ENCODE results near the gene CD300LB. TPM values are rescaled to one million over a fixed set of nuclear protein-coding genes. Genes with fewer than 3 reads are reported as not detected.

The CD300LB gene
- total RNA-seq, 1 donor from 2014 or later = 1.5 TPM

GRCh38 chr17:74516561-74517328 is 14.5 kb downstream of the CD300LB start:
- Histone ChIP-seq H3K36me3 (no peaks in the 10 kb centered on the region), H3K9me3 (no peaks in the 10 kb centered on the region), H3K4me3 (no peak overlapping the region), H3K27ac (no peak overlapping the region), H3K4me1 (no peaks in the 10 kb centered on the region), H3K27me3 (ENCODE audit: low read depth) (no peaks in the 10 kb centered on the region)
- intact Hi-C loops (cut with DNase I) = no loop called here
- no peak for TF ChIP-seq CTCF (IDR thresholded peaks at IDR 0.05)
- ATAC-seq (no peak), DNase-seq (no peak)

- DNase-seq (no peak), ATAC-seq (no peak)
- Histone ChIP-seq H3K36me3 (no peaks in the 10 kb centered on the region), H3K4me1 (no peaks in the 10 kb centered on the region), H3K4me3 (no peak overlapping the region), H3K9me3 (no peaks in the 10 kb centered on the region), H3K27me3 (ENCODE audit: low read depth) (no peaks in the 10 kb centered on the region), H3K27ac (no peak overlapping the region)
- intact Hi-C loops (cut with DNase I) = no loop called here
- no peak for TF ChIP-seq CTCF (IDR thresholded peaks at IDR 0.05)
Measured at GRCh38 chr17:74515941-74516340, 15.3 kb downstream of the CD300LB start.

GRCh38 chr17:74514632-74515334 is 16.5 kb downstream of the CD300LB start:
- no peak overlapping the region for H3K4me3 ChIP-seq
- no peaks in the 10 kb centered on the region for H3K27me3 ChIP-seq (ENCODE audit: low read depth)
- DNase-seq = no peak
- TF ChIP-seq CTCF (IDR thresholded peaks at IDR 0.05) = no peak
- H3K4me1 ChIP-seq = no peaks in the 10 kb centered on the region
- intact Hi-C loops (cut with DNase I) = no loop called here
- no peak for ATAC-seq
- H3K9me3 ChIP-seq = no peaks in the 10 kb centered on the region
- no peaks in the 10 kb centered on the region for H3K36me3 ChIP-seq
- no peak overlapping the region for H3K27ac ChIP-seq

GRCh38 chr17:74513987-74514631 is 17.2 kb downstream of the CD300LB start:
- Histone ChIP-seq H3K4me3 (no peak overlapping the region), H3K4me1 (no peaks in the 10 kb centered on the region), H3K27ac (no peak overlapping the region), H3K9me3 (no peaks in the 10 kb centered on the region), H3K36me3 (no peaks in the 10 kb centered on the region), H3K27me3 (ENCODE audit: low read depth) (no peaks in the 10 kb centered on the region)
- intact Hi-C loops (cut with DNase I) = no loop called here
- no peak for TF ChIP-seq CTCF (IDR thresholded peaks at IDR 0.05)
- no peak for ATAC-seq
- no peak for DNase-seq

- H3K4me3 ChIP-seq = no peak overlapping the region
- no peak for DNase-seq
- intact Hi-C loops (cut with DNase I) = no loop called here
- H3K4me1 ChIP-seq = no peaks in the 10 kb centered on the region
- no peaks in the 10 kb centered on the region for H3K9me3 ChIP-seq
- H3K36me3 ChIP-seq = no peaks in the 10 kb centered on the region
- peak; percentile 68 to 80 for ATAC-seq
- H3K27ac ChIP-seq = peak overlapping the region; percentile 56
- TF ChIP-seq CTCF (IDR thresholded peaks at IDR 0.05) = no peak
- H3K27me3 ChIP-seq (ENCODE audit: low read depth) = no peaks in the 10 kb centered on the region
Measured at GRCh38 chr17:74512624-74513091, 18.6 kb downstream of the CD300LB start.

Measured in lower lobe of right lung (tissue), 2 donors.